Spleen (tissue), 7 donors: ENCODE measurements around the gene RPL37.

Experiments used
- POLR2A ChIP-seq, 3 donors: fragments of 450-650 bp; IDR thresholded peaks; one replicate each; pipeline ENCODE4 v1.5.1; 2017; ENCODE audit warnings: antibody characterized with exemption in 3 of 3, mild to moderate bottlenecking in 1 of 3
- POLR2AphosphoS5 ChIP-seq, 3 donors: sonication (generic); formaldehyde crosslinking; IDR thresholded peaks; one replicate each; pipeline ENCODE4 v1.5.1; 2017; ENCODE audit warnings: antibody characterized with exemption in 3 of 3
- TF ChIP-seq, protein P1 (sequence below), 11 experiments: fragments of 200-600 bp in 7 of 11; fragments of 450-650 bp in 4 of 11; sonication (generic) in 4 of 11; IDR thresholded peaks in 8 of 11; conservative IDR thresholded peaks in 3 of 11; 1 replicate in 7 of 11; 2 replicates in 4 of 11; pipeline versions ENCODE4 v1.4.0 to v1.8.0; 2016 to 2021; ENCODE audit warnings: antibody characterized with exemption in 11 of 11, inconsistent platforms in 4 of 11, mild to moderate bottlenecking in 1 of 11
- donor health status: DM: no; HTN: no; CAD: no; lungs with moderate emphysema.
- donor health status: DM: no; HTN: no; CAD: no.
- donor health status: DM: no; HTN: no; CAD: no.

DNA sequence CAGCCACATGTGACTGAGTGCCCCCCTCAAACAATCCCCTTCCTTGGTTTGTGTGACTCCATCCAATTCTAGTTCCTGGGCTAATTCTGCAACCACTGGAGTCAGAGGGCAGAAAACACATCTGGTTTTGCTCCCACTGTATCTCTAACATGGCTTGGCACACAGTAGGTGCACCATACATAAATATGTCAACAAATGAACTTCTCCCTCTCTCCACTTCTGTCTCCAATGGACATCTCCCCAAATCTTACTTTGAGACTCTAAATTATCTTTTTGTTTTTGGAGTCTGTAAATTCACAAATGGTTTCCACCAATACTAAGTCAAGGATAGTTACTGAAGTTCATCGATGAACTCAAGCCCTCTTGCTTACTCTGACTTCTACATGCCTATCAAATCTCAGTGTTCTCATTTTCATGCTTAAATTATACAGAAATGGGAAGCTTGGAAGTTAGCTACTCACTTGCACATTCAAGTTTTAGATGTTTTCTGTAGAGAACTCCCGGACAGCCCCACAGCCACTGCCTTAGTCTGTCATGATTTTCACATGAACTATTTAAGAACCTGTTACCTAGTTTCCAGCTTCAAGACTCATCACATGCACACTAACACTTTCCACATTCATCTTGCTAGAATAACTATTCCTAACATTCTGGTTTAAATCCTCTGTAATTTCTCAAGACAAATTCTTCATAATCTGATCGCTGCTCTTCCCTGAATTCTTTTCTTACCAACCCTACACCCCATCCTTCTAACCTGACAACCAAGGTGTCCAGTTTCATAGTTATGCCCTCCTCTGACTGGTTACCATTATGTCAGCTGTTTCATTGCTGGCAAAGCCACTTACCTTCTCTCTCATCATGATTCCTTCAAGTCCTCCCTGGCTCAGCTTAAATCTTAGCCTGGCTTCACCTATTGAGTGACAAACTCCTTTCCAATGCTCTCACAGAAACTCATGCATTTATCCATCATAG, 6.0 kb downstream of the RPL37 start:
- TF ChIP-seq POLR2AphosphoS5 (IDR thresholded peaks at IDR 0.05), result no peak
- TF ChIP-seq, protein P1, sequence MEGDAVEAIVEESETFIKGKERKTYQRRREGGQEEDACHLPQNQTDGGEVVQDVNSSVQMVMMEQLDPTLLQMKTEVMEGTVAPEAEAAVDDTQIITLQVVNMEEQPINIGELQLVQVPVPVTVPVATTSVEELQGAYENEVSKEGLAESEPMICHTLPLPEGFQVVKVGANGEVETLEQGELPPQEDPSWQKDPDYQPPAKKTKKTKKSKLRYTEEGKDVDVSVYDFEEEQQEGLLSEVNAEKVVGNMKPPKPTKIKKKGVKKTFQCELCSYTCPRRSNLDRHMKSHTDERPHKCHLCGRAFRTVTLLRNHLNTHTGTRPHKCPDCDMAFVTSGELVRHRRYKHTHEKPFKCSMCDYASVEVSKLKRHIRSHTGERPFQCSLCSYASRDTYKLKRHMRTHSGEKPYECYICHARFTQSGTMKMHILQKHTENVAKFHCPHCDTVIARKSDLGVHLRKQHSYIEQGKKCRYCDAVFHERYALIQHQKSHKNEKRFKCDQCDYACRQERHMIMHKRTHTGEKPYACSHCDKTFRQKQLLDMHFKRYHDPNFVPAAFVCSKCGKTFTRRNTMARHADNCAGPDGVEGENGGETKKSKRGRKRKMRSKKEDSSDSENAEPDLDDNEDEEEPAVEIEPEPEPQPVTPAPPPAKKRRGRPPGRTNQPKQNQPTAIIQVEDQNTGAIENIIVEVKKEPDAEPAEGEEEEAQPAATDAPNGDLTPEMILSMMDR (IDR thresholded peaks at IDR 0.05 in 8 of 11, conservative IDR thresholded peaks at IDR 0.05 in 3 of 11), result no peak
- TF ChIP-seq POLR2A (IDR thresholded peaks at IDR 0.05), result no peak
